ENCODE data around the gene NUAK2.

NUAK2 gene

GRCh38 chr1:205345761-205346160, 24.2 kb upstream of the NUAK2 start:
- no peak for DNase-seq

- DNase-seq: no peak
These were observed 22.8 kb upstream of the NUAK2 start for GRCh38 chr1:205344066-205344928.

GRCh38 chr1:205343431-205344065, 22.0 kb upstream of the NUAK2 start:
- DNase-seq: no peak

DNA sequence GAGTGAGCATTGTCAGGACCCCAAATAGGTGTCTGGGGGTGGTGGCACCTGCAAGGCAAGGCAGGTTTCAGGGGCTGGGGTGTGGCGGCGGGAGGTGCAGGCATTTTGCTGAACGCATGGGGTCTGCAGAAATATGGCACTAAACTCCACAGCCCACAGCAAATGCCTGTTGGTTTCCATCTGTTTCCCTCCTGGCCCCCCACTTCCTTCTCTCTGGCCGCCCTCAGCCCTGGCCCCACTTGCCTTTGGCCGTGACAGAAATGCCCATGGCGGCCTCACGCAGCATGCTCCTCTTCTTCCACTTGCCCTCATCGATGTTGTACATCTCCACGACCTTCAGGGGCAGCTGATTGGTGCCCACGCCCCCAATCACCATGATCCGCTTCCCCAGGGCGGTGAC, 21.4 kb upstream of the NUAK2 start:
- no peak for DNase-seq

- DNase-seq: no peak
These were observed 19.1 kb upstream of the NUAK2 start for GRCh38 chr1:205340676-205341075.

GRCh38 chr1:205339717-205340116, 18.2 kb upstream of the NUAK2 start:
- no peak for DNase-seq

DNA sequence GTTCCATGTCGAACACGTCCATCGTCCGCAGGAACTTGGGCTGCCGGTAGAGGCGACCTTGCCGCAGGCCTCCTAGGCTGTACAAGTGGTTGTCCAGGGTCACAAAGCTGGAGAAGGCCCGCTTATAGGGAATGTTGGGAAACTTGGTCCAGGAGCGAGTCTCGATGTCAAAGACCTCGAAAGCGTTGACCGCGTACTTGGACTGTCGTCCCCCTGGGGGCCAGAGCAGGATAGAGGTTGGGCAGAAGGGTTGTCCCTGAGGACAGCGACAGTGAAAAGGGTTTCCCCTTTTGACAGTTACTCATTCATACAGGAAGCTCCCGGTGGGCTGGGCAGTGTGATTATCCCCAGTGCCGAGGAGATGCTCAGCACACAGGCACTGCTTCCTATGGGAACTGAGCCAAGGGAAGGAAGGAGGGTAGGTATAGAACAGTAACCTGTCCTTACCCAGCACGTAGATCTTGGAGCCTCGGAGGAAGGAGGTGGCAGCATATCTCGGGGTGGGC, 17.7 kb upstream of the NUAK2 start:
- DNase-seq: no peak

GRCh38 chr1:205338011-205338410, 16.5 kb upstream of the NUAK2 start:
- no peak for DNase-seq

DNA sequence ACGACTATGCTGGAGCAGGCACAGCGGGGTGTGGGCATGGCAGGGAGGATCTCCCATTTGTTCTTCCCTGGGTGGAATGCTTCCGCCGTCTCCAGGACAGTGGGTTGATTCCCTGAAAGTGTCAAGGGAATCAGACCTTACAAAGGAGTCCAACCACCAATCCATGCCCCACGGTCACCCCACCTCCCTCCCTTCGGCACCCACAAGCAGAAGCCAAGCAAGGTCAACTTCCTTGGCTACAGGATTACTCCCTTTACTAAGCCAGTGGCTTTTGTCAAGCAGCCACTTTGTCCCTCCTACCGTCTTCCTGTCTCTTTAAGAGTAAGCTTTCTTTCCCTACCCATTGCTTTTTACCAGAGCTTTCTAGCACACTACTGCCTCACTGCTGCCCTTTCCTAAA, 15.9 kb upstream of the NUAK2 start:
- DNase-seq: no peak

DNA sequence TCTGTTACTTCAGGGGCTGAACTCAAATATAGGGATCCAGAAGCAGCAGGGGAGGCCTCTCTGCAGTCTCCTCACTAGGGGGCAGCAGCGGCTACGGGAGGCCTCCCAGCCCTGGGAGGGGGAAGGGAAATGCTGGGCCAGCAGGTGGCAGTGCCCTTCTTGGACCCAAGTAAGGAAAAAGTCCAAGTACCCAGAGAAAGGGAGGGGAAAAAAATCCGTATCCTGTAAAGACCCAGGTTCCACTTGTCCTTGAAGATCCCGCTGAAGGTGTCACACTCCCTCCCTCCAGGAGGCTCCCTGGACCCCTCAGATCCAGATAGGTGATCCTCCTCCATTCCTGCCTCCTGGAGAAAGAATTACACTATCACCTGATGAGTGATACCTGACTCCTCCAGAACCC, 14.1 kb upstream of the NUAK2 start:
- peak; percentile 22 for DNase-seq

- DNase-seq: no peak
These were observed 10.7 kb upstream of the NUAK2 start for GRCh38 chr1:205332015-205332791.

DNA sequence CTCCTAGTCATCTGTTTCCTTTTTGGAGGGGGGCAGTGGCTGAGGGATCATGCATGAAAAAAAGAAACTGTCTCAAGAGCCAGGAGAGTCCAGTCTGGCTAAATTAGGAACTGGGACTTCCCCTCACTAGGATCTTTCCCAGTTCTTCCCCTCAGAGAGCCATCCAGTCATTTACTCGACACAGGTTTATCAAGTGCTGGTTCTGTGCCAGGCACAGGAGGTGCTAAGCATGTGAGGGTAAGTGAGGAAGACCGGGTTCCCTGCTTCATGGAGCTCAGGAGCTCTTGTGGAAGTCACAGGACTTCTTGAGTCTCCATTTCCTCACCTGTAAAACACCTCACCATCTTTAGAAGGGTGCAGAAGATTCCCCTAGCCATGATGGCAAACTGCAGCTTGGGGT, 8.6 kb upstream of the NUAK2 start:
- DNase-seq: no peak

- DNase-seq: no peak
These were observed 8.2 kb upstream of the NUAK2 start for GRCh38 chr1:205329719-205330118.

DNA sequence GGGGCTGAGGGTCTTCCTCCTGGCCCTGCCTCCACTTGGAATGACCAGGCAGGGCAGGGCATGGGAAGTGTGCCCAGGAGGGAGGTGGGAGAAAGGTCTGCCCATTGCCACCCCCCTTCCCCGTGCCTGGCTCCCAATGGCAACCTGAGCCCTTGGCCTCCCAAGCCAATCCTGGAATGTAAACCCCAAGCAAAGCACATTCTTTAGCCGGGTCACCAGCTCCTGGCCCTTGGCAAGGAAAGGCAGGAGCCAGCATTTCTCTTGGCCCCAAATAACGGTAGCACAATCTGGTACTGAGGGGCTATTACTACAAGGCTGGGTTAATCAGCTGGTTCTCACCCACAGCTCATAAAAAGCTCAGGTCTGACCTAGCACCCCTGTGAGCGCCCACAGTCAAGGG, 6.9 kb upstream of the NUAK2 start:
- DNase-seq: no peak

DNA sequence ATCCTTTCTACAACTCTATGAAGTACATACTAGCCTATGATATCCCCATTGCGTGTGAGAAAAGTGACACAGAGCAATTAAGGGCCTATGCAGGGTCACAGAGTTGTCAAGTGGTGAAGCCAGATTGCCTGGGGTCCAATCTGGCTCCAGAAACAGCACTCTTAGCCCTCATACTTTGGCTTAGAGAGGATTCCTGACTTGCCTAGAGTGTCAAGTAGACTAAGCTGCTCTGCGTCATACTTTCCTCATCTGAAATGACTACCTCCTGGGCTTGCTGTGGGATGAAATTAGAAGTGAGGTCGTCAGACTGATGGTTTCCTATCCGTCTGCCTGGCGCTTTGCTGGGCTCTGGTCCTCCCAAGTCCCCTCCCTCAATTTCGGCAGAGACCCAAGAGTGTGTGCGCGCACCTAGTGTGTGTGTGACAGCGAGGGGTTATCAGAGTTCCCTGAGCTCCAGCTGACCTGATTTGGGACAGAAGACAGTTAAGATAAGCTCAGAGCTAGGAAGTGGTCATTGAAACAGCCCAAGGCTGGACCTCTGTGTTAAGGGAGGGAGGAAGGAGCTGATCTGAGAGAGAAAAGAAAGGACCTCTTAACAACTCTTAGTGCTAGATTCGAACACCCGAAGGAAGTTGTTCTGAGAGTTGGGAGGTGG, 5.4 kb upstream of the NUAK2 start:
- DNase-seq: no peak

DNA sequence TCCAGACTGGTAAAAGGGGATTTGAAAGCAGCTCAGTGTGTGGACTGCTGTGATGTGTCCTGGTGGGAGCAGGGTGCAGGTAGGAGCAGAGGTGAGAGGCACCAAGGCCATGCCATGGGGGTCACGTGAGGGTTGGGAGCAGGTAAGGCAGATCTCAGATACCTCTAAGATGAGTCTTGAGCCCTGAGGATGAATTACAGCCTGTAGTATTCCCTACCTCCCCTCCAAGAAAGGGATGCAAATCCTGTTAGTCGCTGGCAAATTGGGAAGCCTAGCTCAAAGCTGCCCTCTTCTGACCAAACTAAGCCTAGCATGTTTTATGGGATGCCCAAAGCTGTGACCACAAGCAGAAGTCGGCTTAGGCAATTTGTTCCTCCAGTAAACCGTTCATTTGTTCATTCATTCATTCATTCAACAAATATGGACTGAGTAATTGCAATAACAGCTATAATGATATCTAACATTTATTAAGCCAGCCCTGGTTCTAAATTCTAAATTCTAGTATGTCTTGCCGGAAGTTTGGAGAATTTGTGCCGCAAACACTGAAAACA, 3.9 kb upstream of the NUAK2 start:
- peak; percentile 1 for DNase-seq

- no peak for DNase-seq
These were observed 3.2 kb upstream of the NUAK2 start for GRCh38 chr1:205324781-205325180.

- DNase-seq: no peak
These were observed 2.2 kb upstream of the NUAK2 start for GRCh38 chr1:205323794-205324193.

DNA sequence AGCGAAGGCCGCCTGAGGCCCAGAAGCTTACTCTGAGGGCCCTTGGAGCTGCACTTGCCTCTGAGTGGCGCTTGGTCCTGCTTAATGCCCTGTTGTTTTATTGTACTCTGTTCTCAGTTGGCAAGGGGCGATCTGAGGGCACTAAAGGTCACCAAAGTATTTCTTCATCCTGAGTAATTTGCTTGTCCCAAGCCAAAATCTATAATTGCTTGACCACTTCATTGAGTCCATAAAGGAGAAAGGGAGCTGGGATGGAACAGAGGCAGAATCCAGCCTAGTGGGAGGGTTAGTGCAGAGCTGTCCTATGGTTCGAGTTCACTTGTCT, 376 bp upstream of the NUAK2 start:
- DNase-seq: no peak

- DNase-seq: no peak
These were observed 2.2 kb downstream of the NUAK2 start for GRCh38 chr1:205319081-205320018.

DNA sequence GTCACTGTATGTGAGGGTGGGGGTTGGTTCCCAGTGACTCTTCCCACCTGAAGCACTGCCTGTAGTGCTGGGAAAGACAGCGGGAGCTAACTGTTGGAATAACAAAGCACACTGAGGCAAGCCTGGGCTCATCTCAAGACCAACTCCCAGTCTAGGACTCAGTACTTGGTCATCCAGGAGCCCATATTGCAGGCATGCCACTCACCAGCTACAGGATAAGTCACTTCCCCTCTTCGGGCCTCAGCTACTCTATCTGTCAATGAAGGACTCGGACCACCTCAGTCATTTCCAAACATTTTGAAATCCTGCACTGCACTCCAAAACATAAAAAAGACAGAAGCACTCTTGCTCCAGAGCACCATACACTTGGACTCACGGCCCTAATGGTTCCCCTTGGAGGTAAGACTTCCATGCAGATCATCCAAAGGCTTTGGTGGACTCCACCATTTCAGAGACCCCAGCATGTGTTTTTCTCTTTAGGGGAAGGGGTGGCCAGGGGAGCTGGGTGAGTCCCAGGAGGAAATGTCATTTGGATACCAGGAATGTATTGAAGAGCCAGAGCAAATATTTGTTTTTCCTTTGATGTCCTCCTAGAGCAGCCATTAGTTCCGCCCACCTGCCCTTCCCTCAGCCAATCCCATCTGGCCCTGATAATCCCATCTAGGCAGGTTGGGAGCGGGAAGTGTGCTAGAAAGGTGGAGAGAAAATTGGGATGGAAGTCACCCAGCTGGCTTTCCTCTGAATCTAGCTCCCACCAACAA, 3.1 kb downstream of the NUAK2 start:
- peak; percentile 69 for DNase-seq

Measured in NCI-H526 treated with DMSO at 0.1 percent for 48 hours (cell line).